Karpas-422 (cell line): ENCODE measurements around the gene GALNT2. TPM values are rescaled to one million over a fixed set of nuclear protein-coding genes. Genes with fewer than 3 reads are reported as not detected.

ENCODE experiments used
- DNase-seq: peaks from one replicate; pipeline ENCODE4 v3.0.0-alpha.2; 2015
- H2AFZ ChIP-seq: fragments of 200-600 bp; sonication (generic); 2 replicates; pipeline ENCODE4 v1.6.1; 2014; ENCODE audit warnings: antibody characterized with exemption, low read length, mixed read lengths
- H3K27ac ChIP-seq: fragments of 200-600 bp; sonication (generic); 2 replicates; pipeline ENCODE4 v1.5.1; 2014; ENCODE audit warnings: mild to moderate bottlenecking, low read length, moderate library complexity
- H3K27me3 ChIP-seq: fragments of 200-600 bp; sonication (generic); 2 replicates; pipeline ENCODE4 v1.6.1; 2014; ENCODE audit warnings: low read length, mixed read lengths
- H3K36me3 ChIP-seq: fragments of 200-600 bp; sonication (generic); 2 replicates; pipeline ENCODE4 v1.6.1; 2014; ENCODE audit warnings: low read length, mixed read lengths; ENCODE audit not compliant: insufficient read depth
- H3K4me1 ChIP-seq: fragments of 200-600 bp; sonication (generic); 2 replicates; pipeline ENCODE4 v1.6.1; 2014; ENCODE audit warnings: mild to moderate bottlenecking, low read length, mixed read lengths
- H3K4me2 ChIP-seq: fragments of 200-600 bp; sonication (generic); 2 replicates; pipeline ENCODE4 v1.6.1; 2014; ENCODE audit warnings: low read length, low read depth, mild to moderate bottlenecking; ENCODE audit not compliant: poor library complexity, severe bottlenecking
- H3K4me3 ChIP-seq: fragments of 200-600 bp; sonication (generic); 2 replicates; pipeline ENCODE4 v1.5.1; 2014; ENCODE audit warnings: mild to moderate bottlenecking, antibody characterized with exemption, low read length, mixed read lengths
- H3K79me2 ChIP-seq: fragments of 200-600 bp; sonication (generic); 2 replicates; pipeline ENCODE4 v1.6.1; 2014; ENCODE audit warnings: mild to moderate bottlenecking, low read length, mixed read lengths
- H3K9ac ChIP-seq: fragments of 200-600 bp; sonication (generic); 2 replicates; pipeline ENCODE4 v1.6.0; 2014; ENCODE audit warnings: low read length
- H3K9me2 ChIP-seq: fragments of 200-600 bp; sonication (generic), shearing (Covaris generic); replicated peaks from 2 replicates; pipeline ENCODE4 v1.6.0; 2014; ENCODE audit warnings: mild to moderate bottlenecking, low read length, moderate library complexity; ENCODE audit not compliant: insufficient read depth
- H3K9me3 ChIP-seq: fragments of 300-700, 200-600 bp; sonication (generic); 2 replicates; pipeline ENCODE4 v1.6.1; 2014; ENCODE audit warnings: low read length, mixed read lengths
- H4K20me1 ChIP-seq: fragments of 200-600 bp; sonication (generic); 2 replicates; pipeline ENCODE4 v1.6.1; 2014; ENCODE audit warnings: mild to moderate bottlenecking, antibody characterized with exemption, low read length, low read depth; ENCODE audit not compliant: insufficient read depth
- total RNA-seq: library from RNA; depleted of rRNA; stranded (reverse); fragments of >200 nt; shearing (Covaris generic); gene quantifications from 2 replicates; pipeline ENCODE4 v1.2.3, GENCODE V29; 2014; ENCODE audit warnings: low replicate concordance

The GALNT2 gene
- total RNA-seq, 1 experiment from 2014 or later, result 2.7 TPM

DNA sequence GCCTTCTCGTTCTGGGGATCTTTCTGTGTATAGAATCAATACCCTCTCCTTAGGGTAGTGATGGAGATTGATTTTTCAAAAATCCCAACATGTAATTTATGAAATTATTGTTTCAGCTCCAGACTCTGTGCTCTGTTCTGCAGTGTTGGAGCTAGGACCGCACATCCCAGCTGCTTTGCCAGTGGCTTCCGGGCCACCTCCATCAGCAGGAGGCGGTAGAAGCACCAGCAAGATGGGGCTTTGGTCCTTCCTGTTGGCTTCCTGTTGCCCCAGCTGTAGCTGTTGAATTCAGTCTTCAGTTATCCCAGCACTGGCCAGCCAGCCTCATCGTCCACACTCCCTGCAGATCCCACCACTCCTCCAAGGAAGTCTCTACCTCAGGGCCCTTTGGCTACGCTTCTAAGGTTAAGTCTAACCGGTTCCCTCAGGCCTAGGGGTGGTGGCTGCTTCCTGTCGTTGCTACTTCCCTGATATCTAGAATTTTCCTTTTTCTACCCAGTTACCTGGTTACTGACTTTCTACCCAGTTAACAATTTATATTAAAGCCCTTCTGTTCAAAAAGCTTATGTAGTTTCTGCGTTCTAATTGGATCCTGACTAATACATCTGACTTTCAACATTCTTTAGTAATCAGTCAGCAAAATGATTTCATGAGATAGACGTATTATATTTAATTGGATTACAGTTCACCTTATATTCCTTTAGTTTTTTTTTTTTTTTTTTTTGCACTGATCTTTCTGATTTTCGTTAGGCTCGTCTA lies 24.6 kb downstream of the GALNT2 start:
- Histone ChIP-seq H2AFZ (no peak overlapping the region), H3K4me2 (no peak overlapping the region), H3K79me2 (no peaks in the 10 kb centered on the region)

DNA sequence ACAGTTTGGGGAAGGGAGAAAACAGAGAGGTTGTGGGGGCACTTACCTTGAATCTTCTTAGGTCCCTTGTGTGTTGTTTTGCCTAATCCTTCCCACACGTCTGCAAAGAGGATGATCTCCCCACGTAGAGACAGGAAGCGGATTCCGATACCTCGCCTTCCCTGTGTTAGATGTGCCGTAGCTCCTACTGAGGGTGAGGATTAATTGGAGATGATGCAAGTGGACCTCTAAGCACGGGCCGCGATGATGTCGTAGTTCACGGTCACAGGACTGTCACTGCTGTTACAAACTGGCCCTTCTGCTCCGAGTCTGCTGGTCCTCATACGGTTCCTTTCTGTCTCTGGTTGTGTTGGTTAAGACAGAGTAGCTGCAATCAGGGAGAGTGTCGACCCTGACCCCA lies 27.7 kb downstream of the GALNT2 start:
- H3K79me2 ChIP-seq, result no peaks in the 10 kb centered on the region
- H3K4me3 ChIP-seq, result no peak overlapping the region
- H3K9ac ChIP-seq, result no peak overlapping the region
- H3K9me2 ChIP-seq, result no peaks in the 10 kb centered on the region
- peaks cover 3% of the 10 kb centered on the region; the same call in 1 of the 2 replicates for H4K20me1 ChIP-seq
- no peak overlapping the region for H3K27ac ChIP-seq
- no peaks in the 10 kb centered on the region for H3K9me3 ChIP-seq
- H2AFZ ChIP-seq, result no peak overlapping the region
- H3K27me3 ChIP-seq, result no peaks in the 10 kb centered on the region
- no peak overlapping the region for H3K4me2 ChIP-seq
- H3K4me1 ChIP-seq, result no peaks in the 10 kb centered on the region
- no peaks in the 10 kb centered on the region for H3K36me3 ChIP-seq
- DNase-seq, result no peak

More for the DNA sequence above, 24.6 kb downstream of the GALNT2 start:
- H3K9me3 ChIP-seq, result no peaks in the 10 kb centered on the region
- no peak overlapping the region for H3K27ac ChIP-seq
- H3K9me2 ChIP-seq, result no peaks in the 10 kb centered on the region
- H3K4me1 ChIP-seq, result no peaks in the 10 kb centered on the region
- H3K4me3 ChIP-seq, result no peak overlapping the region
- H3K9ac ChIP-seq, result no peak overlapping the region
- H4K20me1 ChIP-seq, result peaks cover 7% of the 10 kb centered on the region; the same call in 1 of the 2 replicates
- no peaks in the 10 kb centered on the region for H3K36me3 ChIP-seq
- no peaks in the 10 kb centered on the region for H3K27me3 ChIP-seq
- DNase-seq, result no peak

DNA sequence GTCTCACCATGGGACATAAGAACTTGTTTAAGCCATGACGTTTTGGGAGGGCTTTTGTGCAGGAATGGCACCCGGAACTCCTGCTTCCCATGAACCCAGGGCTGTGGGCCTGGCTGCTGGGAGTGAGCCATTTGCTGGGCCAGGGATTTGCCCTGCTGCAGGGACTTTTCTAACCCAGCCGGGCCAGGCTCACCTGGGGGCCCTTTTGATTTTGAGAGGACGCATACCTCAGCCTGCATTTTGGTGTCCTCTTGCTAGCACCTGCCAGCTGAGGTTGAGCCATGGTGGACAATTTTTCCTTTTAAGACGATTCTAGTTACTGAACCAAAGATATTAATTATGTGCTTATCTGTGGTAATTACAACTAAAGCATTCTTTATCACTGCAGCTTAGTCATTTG lies 28.9 kb downstream of the GALNT2 start:
- no peaks in the 10 kb centered on the region for H3K27me3 ChIP-seq
- H2AFZ ChIP-seq, result no peak overlapping the region
- no peaks in the 10 kb centered on the region for H3K9me2 ChIP-seq
- no peaks in the 10 kb centered on the region for H3K4me1 ChIP-seq
- no peak overlapping the region for H3K27ac ChIP-seq
- H4K20me1 ChIP-seq, result peaks cover 6% of the 10 kb centered on the region; the same call in 1 of the 2 replicates
- H3K9me3 ChIP-seq, result no peaks in the 10 kb centered on the region
- no peak overlapping the region for H3K4me2 ChIP-seq
- no peaks in the 10 kb centered on the region for H3K79me2 ChIP-seq
- DNase-seq, result no peak
- H3K9ac ChIP-seq, result no peak overlapping the region
- H3K4me3 ChIP-seq, result no peak overlapping the region
- no peaks in the 10 kb centered on the region for H3K36me3 ChIP-seq

DNA sequence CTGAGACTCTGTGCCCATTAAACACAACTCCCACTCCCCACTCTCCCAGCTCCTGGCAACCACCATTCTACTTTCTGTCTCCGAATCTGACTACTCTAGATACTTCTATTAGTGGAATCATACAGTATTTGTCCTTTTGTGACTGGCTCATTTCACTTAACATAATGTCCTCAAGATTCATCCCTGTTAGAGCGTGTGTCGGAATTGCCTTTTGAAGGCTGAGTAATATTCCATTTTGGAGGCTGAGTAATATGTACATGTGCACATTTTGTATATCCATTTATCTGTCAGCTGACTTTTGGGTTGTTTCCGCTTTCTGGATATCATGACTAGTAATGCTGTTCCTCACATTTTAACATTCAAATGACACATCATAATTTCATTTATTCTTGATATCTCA lies 30.3 kb downstream of the GALNT2 start:
- H3K4me1 ChIP-seq, result no peaks in the 10 kb centered on the region
- no peak overlapping the region for H3K9ac ChIP-seq
- no peaks in the 10 kb centered on the region for H3K9me3 ChIP-seq
- no peaks in the 10 kb centered on the region for H3K36me3 ChIP-seq
- no peaks in the 10 kb centered on the region for H3K9me2 ChIP-seq
- no peak overlapping the region for H3K4me2 ChIP-seq
- DNase-seq, result no peak
- H3K27me3 ChIP-seq, result no peaks in the 10 kb centered on the region
- H4K20me1 ChIP-seq, result peaks cover 15% of the 10 kb centered on the region; the same call in 1 of the 2 replicates
- H2AFZ ChIP-seq, result no peak overlapping the region
- no peaks in the 10 kb centered on the region for H3K79me2 ChIP-seq
- no peak overlapping the region for H3K4me3 ChIP-seq
- H3K27ac ChIP-seq, result no peak overlapping the region

DNA sequence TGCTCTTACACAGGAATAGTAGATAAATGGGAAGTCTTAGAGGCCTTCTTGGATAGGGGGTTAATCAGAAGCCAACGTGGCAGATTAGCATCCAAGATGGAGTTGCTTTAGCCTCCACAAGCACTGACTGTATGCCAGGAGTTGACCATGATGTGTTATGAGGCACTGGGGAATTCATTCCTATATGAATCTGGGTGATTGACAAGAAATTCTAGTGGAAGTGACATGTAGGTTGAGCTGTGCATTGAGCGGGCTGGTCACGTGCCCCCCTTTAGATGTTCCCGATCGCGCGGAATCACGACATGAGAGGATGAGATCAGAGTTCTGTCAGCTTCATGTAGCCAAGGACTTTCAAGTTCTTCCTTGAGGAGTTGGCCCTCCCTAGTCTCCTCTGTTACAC lies 31.7 kb downstream of the GALNT2 start:
- no peaks in the 10 kb centered on the region for H3K79me2 ChIP-seq
- no peaks in the 10 kb centered on the region for H3K4me1 ChIP-seq
- H3K4me2 ChIP-seq, result no peak overlapping the region
- H3K36me3 ChIP-seq, result no peaks in the 10 kb centered on the region
- no peaks in the 10 kb centered on the region for H3K9me2 ChIP-seq
- no peak overlapping the region for H3K9ac ChIP-seq
- H4K20me1 ChIP-seq, result peaks cover 17% of the 10 kb centered on the region; the same call in 1 of the 2 replicates
- no peak for DNase-seq
- H3K9me3 ChIP-seq, result no peaks in the 10 kb centered on the region
- no peak overlapping the region for H3K4me3 ChIP-seq
- no peak overlapping the region for H2AFZ ChIP-seq
- no peaks in the 10 kb centered on the region for H3K27me3 ChIP-seq
- no peak overlapping the region for H3K27ac ChIP-seq

DNA sequence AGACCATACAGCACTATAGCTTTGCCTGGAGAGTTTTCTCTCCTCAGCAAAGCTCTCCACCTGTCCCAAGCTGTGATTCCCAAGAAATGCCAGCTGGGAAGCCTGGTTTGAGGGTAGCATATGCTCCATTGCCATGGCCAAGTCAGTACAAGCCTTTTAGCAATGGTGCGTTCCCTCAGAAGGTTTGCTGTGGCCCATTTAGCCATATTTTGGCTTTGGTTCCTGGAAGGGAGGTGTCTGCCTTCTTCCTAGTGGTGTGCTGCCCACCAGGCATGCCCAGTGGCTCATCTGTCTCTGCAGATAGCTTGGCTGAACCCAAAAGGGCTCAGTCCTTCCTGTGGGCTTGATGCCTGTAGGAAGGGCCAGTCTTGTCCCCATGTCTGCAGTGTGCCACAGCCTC lies 32.4 kb downstream of the GALNT2 start:
- H3K9me3 ChIP-seq, result no peaks in the 10 kb centered on the region
- DNase-seq, result no peak
- no peak overlapping the region for H3K4me3 ChIP-seq
- H3K79me2 ChIP-seq, result no peaks in the 10 kb centered on the region
- no peaks in the 10 kb centered on the region for H3K36me3 ChIP-seq
- H3K27me3 ChIP-seq, result no peaks in the 10 kb centered on the region
- H3K4me2 ChIP-seq, result no peak overlapping the region
- H3K9ac ChIP-seq, result no peak overlapping the region
- H3K27ac ChIP-seq, result no peak overlapping the region
- no peaks in the 10 kb centered on the region for H3K9me2 ChIP-seq
- no peaks in the 10 kb centered on the region for H3K4me1 ChIP-seq
- peaks cover 24% of the 10 kb centered on the region; the same call in 1 of the 2 replicates for H4K20me1 ChIP-seq
- H2AFZ ChIP-seq, result no peak overlapping the region

DNA sequence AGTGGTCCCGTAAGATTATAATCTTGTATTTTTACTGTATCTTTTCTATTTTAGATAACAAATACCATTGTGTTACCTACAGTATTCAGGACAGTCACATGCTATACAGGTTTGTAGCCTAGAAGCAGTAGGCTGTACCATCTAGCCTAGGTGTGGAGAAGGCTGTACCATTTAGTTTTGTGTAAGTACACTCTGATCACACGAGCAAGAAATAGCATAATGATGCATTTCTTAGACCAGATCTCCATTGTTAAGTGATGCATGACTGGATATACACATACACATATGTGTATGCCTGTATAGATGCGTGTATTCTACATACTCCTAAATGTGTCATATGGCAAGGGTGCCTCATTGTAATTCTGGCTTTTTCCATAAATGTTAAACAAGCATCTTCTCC lies 33.9 kb downstream of the GALNT2 start:
- no peak overlapping the region for H3K4me3 ChIP-seq
- H3K36me3 ChIP-seq, result no peaks in the 10 kb centered on the region
- H4K20me1 ChIP-seq, result peaks cover 37% of the 10 kb centered on the region; the same call in 1 of the 2 replicates
- H3K4me2 ChIP-seq, result no peak overlapping the region
- H3K27me3 ChIP-seq, result no peaks in the 10 kb centered on the region
- no peak overlapping the region for H2AFZ ChIP-seq
- no peak for DNase-seq
- no peaks in the 10 kb centered on the region for H3K4me1 ChIP-seq
- no peak overlapping the region for H3K27ac ChIP-seq
- no peaks in the 10 kb centered on the region for H3K9me3 ChIP-seq
- H3K79me2 ChIP-seq, result no peaks in the 10 kb centered on the region
- no peaks in the 10 kb centered on the region for H3K9me2 ChIP-seq
- no peak overlapping the region for H3K9ac ChIP-seq

DNA sequence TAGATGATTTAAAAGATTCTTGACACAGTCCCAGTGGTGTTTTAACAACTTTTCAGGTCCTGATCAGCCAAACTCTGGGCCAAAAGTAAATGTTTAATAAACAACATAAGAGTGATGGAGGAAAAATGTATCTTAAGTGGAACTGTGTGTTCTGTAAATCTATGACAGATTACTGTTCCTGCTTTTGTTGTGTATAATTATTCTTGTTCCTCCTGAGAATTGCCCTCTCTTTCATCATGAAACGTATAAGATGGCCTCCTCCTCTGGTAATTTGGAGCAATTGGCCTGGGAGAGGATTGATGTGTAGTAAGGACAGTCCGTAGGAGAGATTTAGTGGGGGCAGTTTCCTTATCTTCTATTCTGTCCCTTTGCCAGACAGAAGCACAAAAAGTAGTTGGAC lies 34.5 kb downstream of the GALNT2 start:
- no peak overlapping the region for H3K27ac ChIP-seq
- H3K4me2 ChIP-seq, result no peak overlapping the region
- DNase-seq, result no peak
- no peak overlapping the region for H3K9ac ChIP-seq
- H3K79me2 ChIP-seq, result no peaks in the 10 kb centered on the region
- H3K36me3 ChIP-seq, result no peaks in the 10 kb centered on the region
- no peaks in the 10 kb centered on the region for H3K9me2 ChIP-seq
- H3K4me1 ChIP-seq, result no peaks in the 10 kb centered on the region
- H3K4me3 ChIP-seq, result no peak overlapping the region
- H3K27me3 ChIP-seq, result no peaks in the 10 kb centered on the region
- no peak overlapping the region for H2AFZ ChIP-seq
- H3K9me3 ChIP-seq, result no peaks in the 10 kb centered on the region
- H4K20me1 ChIP-seq, result peaks cover 39% of the 10 kb centered on the region; the same call in 1 of the 2 replicates
